Kidney (tissue), 14 donors: Measurements from ENCODE around the gene LAMA1. TPM values are rescaled to one million over a fixed set of nuclear protein-coding genes. Genes with fewer than 3 reads are reported as not detected.

Experiments used
- DNase-seq, 5 donors: peaks; one replicate each; pipeline ENCODE4 v3.0.0-alpha.2; 2013 to 2020
- FAIRE-seq: peaks from 2 replicates; lab custom pipeline; 2012; peaks lifted over from hg19 to GRCh38; lab: Jason Lieb, UNC
- H3K27ac ChIP-seq, 2 donors: one replicate each; pipeline ENCODE4 v1.7.0; 2013; ENCODE audit warnings: low read depth in 2 of 2, low read length in 2 of 2, inconsistent platforms in 1 of 2
- H3K27me3 ChIP-seq: one replicate; pipeline ENCODE4 v1.7.1; 2013; ENCODE audit warnings: low read length, inconsistent platforms; ENCODE audit not compliant: control insufficient read depth, insufficient read depth
- H3K36me3 ChIP-seq, 3 donors: one replicate each; pipeline versions ENCODE4 v1.7.0 to v1.7.1; 2013; ENCODE audit warnings: low read length in 3 of 3, control low read depth in 1 of 3, inconsistent platforms in 1 of 3; ENCODE audit not compliant: insufficient read depth in 3 of 3, control insufficient read depth in 2 of 3
- H3K4me1 ChIP-seq, 3 donors: one replicate each; pipeline versions ENCODE4 v1.7.0 to v1.7.1; 2013; ENCODE audit warnings: low read length in 3 of 3, inconsistent platforms in 1 of 3, low read depth in 1 of 3; ENCODE audit not compliant: control insufficient read depth in 2 of 3, insufficient read depth in 2 of 3
- H3K4me3 ChIP-seq, 3 donors: one replicate each; pipeline versions ENCODE4 v1.7.0 to v1.8.1; 2013; ENCODE audit warnings: low read length in 3 of 3, control low read depth in 1 of 3, inconsistent platforms in 1 of 3
- H3K9ac ChIP-seq, 3 donors: one replicate each; pipeline versions ENCODE4 v1.7.0 to v1.7.1; 2013; ENCODE audit warnings: low read length in 3 of 3, control low read depth in 1 of 3, inconsistent platforms in 1 of 3
- H3K9me3 ChIP-seq, 3 donors: one replicate each; pipeline versions ENCODE4 v1.7.0 to v1.7.1; 2013; ENCODE audit warnings: low read length in 3 of 3, control low read depth in 1 of 3, inconsistent platforms in 1 of 3; ENCODE audit not compliant: control insufficient read depth in 2 of 3, insufficient read depth in 1 of 3
- CTCF ChIP-seq: IDR thresholded peaks from 3 replicates; pipeline ENCODE4 v1.5.1; 2012; ENCODE audit warnings: mild to moderate bottlenecking, moderate library complexity, borderline replicate concordance; ENCODE audit not compliant: insufficient read depth; ENCODE audit errors: extremely low read depth
- intact Hi-C: fragments of 100-400 bp; cut with DNase I; formaldehyde crosslinking; loops from one replicate; pipeline ENCODE4 v1.11.1; 2022
- polyA plus RNA-seq: library from polyadenylated mRNA; stranded (reverse); fragments of 350-450 nt; fragmentation: Illumina TruSeq; extraction: RNeasy Lipid Tissue Mini Kit (QIAGEN cat#74804); gene quantifications from one replicate; pipeline ENCODE4 v1.2.3, GENCODE V29; 2014; ENCODE audit warnings: low read depth, low replicate concordance; ENCODE audit not compliant: insufficient read depth
- total RNA-seq: library from RNA; stranded (reverse); fragmentation: NEBNext Ultra II Directional; extraction: Animal tissue kit (Norgen Biotek cat#: 25700); gene quantifications from one replicate; pipeline ENCODE4 v1.2.1, GENCODE V29; 2021
- donor health status: control.
- donor health status: control.
- donor health status: control.
- donor health status: control.
- donor health status: control.
- donor health status: DM: yes; HTN: yes; CAD: no.
- donor health status: Normal renal cell carcinoma (clear cell type).

The LAMA1 gene
- total and polyA plus RNA-seq, 2 donors from 2014 or later = 10.7 to 14.1 TPM

DNA sequence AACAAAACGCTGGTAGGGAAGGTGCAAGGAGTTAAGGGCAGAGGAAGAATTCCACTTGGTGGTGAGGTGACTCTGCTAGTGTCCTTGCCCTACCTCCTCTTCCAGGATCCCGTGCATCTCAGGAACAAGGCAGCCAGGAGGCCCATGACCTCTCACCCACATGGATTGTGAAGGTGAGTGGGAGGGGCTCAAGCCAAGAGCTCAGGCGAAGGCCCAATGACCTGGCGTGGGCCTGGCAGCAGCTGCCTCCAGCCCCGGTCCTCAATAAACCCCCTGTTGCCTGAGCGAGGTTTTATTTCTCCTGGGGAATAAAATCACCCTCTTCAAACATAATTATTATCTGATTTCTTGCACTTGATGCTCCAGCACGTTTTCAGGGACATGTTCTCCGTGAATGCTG, 28.2 kb downstream of the LAMA1 start:
- TF ChIP-seq CTCF = no peak
- Histone ChIP-seq H3K9me3 (no peaks in the 10 kb centered on the region), H3K27me3 (no peaks in the 10 kb centered on the region), H3K9ac (no peak overlapping the region), H3K27ac (peak overlapping the region in 1 of 2 donors; percentile 22), H3K4me1 (peaks cover 0 to 14% (median 4%) of the 10 kb centered on the region in 3 donors), H3K36me3 (no peaks in the 10 kb centered on the region), H3K4me3 (no peak overlapping the region)
- intact Hi-C loops = no loop called here
- DNase-seq = no peak
- FAIRE-seq = no peak

DNA sequence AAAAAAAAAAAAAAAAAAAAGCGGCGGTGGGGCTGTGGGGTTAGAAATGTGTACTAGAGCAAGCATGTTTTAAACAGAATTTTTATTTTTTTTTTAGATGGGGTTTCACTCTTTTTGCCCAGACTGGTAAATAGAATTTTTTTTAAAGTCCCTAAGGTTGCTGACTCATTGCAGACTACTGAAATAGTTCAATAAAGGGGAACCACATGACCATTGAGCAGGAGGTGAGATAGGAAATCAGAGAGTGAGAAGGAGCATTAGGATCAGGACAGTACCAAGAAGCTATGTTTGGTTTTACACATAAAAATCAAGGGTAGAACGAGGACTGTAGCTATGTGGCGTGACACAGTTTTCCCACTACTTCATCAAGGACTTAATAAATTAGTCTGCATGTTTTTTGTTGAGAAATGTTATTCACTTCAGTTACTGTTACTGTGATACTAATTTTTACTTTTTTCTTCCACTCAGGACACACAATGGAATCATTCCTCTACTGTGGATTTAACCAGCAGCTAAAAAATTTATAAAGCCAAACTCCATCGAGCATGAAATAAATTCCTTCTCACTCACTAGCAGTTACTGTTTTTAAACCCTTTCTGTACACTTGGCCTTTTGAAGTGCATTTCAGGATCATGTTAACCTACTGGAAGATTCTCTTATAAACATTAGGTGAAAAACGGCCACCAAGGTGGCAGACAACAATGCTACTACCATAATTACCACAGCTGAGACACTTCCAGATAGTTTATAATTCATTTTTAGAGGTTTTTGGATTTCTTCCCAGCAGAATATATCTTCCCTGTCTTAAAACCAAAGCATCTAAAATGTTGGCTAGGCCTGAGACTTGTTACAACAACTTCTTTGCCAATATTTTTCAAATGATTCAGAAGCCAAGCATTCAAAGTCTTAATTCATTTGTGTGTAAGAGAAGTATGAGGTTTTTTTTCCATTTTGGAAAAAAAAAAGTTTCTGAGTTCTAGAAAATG, 33.2 kb downstream of the LAMA1 start:
- peak; percentile 35 for FAIRE-seq
- Histone ChIP-seq H3K4me3 (no peak overlapping the region), H3K9me3 (no peaks in the 10 kb centered on the region), H3K36me3 (no peaks in the 10 kb centered on the region), H3K27ac (peak overlapping the region; percentile 81 to 85), H3K4me1 (peaks cover 2 to 10% (median 7%) of the 10 kb centered on the region in 3 donors), H3K9ac (peak overlapping the region in 1 of 3 donors; percentile 38), H3K27me3 (no peaks in the 10 kb centered on the region)
- no peak for TF ChIP-seq CTCF
- DNase-seq = peak in 2 of 5 donors; percentile 67 to 80
- intact Hi-C loops = no loop called here

DNA sequence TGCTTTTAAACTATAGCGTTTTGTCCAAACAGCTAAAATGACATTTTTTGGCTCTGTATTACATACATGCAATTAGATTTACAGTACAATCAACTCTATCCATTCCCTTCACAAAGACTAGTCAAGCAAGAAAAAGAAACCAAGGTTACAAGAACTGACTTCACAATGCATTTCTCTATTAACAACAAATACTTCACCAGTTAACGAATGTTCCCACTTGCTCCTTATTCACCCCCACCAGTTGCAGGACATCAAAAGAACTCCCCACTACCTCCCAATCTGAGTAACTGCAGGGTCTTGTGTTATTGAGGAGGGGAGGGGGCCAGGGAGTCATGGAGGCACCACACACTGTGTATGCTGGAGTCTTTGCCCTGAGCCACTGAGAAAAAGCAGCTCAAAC, 34.9 kb downstream of the LAMA1 start:
- FAIRE-seq (no peak), DNase-seq (peak in 3 of 5 donors; percentile 27 to 79 (median 67))
- Histone ChIP-seq H3K9me3 (no peaks in the 10 kb centered on the region), H3K27ac (peak overlapping the region; percentile 0 to 33), H3K4me3 (no peak overlapping the region), H3K4me1 (peaks cover 2 to 7% (median 7%) of the 10 kb centered on the region in 3 donors), H3K9ac (no peak overlapping the region), H3K27me3 (no peaks in the 10 kb centered on the region), H3K36me3 (no peaks in the 10 kb centered on the region)
- intact Hi-C loops = no loop called here
- no peak for TF ChIP-seq CTCF
